ENCODE data around the gene OSBPL6.

Gene OSBPL6

DNA sequence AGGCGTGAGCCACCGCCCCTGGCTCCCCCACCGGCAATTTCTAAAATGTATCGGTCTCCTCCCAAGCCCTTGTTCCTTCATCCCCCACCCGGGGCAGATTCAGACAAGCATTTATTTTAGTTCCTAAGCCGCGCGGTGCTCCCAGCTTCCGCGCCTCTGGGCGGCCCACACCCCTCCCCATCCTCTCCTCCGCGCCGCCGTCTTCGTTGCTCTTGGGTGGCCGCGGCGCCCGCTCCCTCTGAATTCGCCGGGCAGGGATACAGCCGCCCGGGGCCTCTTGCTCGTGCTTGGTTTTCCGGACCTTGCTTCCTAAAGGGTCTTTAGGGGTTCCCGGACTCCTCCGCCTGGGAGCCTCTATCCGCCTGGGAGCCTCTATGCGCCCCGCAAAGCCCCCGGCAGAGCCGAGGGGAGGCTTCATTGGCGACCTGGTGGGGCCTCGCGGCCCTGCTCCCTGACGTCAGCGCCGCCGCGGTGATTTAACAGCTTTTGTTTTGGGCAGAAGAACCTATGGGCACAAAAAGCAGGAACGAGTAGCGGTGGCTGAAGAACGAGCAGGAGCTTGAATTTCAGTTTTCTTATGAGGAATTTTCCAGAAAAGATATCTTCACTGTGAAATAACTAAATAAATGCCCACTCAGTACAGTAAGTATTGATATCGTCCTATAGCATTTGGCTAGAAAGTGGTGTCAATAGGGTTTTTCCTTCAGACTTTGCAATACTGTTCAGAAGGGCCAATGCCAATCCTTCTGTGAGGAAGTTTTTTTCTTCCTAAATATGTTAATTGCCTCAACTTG, 219.4 kb downstream of the OSBPL6 start:
- Histone ChIP-seq H3K79me2 (ENCODE audit: insufficient read depth, low read depth) (peaks cover 25% of the 10 kb centered on the region; the same call in 1 of the 2 replicates), H3K9ac (peak overlapping the region; percentile 95), H4K20me1 (ENCODE audit: insufficient read depth) (no peaks in the 10 kb centered on the region), H3K4me2 (peak overlapping the region; percentile 87), H3K27me3 (ENCODE audit: insufficient read depth, low read depth) (no peaks in the 10 kb centered on the region), H3K4me3 (IDR thresholded peaks at IDR 0.05; ENCODE audit: insufficient read depth, low read depth, low read length) (peak overlapping the region; percentile 35), H3K27ac (peak overlapping the region; percentile 96), H3K4me1 (ENCODE audit: low read depth, poor library complexity, severe bottlenecking) (peaks cover 49% of the 10 kb centered on the region), H2AFZ (ENCODE audit: low read depth) (peak overlapping the region; percentile 56), H3K36me3 (ENCODE audit: insufficient read depth) (no peaks in the 10 kb centered on the region)
- TF ChIP-seq, protein P1, sequence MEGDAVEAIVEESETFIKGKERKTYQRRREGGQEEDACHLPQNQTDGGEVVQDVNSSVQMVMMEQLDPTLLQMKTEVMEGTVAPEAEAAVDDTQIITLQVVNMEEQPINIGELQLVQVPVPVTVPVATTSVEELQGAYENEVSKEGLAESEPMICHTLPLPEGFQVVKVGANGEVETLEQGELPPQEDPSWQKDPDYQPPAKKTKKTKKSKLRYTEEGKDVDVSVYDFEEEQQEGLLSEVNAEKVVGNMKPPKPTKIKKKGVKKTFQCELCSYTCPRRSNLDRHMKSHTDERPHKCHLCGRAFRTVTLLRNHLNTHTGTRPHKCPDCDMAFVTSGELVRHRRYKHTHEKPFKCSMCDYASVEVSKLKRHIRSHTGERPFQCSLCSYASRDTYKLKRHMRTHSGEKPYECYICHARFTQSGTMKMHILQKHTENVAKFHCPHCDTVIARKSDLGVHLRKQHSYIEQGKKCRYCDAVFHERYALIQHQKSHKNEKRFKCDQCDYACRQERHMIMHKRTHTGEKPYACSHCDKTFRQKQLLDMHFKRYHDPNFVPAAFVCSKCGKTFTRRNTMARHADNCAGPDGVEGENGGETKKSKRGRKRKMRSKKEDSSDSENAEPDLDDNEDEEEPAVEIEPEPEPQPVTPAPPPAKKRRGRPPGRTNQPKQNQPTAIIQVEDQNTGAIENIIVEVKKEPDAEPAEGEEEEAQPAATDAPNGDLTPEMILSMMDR (conservative IDR thresholded peaks at IDR 0.05; ENCODE audit: low read depth, low read length): no peak

- Histone ChIP-seq H3K9ac (peak overlapping the region; percentile 95), H3K4me2 (peak overlapping the region; percentile 87), H3K36me3 (ENCODE audit: insufficient read depth) (no peaks in the 10 kb centered on the region), H3K27ac (peak overlapping the region; percentile 96), H3K4me3 (IDR thresholded peaks at IDR 0.05; ENCODE audit: insufficient read depth, low read depth, low read length) (peak overlapping the region; percentile 35), H3K27me3 (ENCODE audit: insufficient read depth, low read depth) (no peaks in the 10 kb centered on the region), H3K79me2 (ENCODE audit: insufficient read depth, low read depth) (peaks cover 25% of the 10 kb centered on the region; the same call in 1 of the 2 replicates), H4K20me1 (ENCODE audit: insufficient read depth) (no peaks in the 10 kb centered on the region), H2AFZ (ENCODE audit: low read depth) (peak overlapping the region; percentile 56), H3K4me1 (ENCODE audit: low read depth, poor library complexity, severe bottlenecking) (peaks cover 54% of the 10 kb centered on the region)
- TF ChIP-seq, protein P1 (conservative IDR thresholded peaks at IDR 0.05; ENCODE audit: low read depth, low read length): peak; percentile 92
Measured at GRCh38 chr2:178414266-178415247, 220.2 kb downstream of the OSBPL6 start.

DNA sequence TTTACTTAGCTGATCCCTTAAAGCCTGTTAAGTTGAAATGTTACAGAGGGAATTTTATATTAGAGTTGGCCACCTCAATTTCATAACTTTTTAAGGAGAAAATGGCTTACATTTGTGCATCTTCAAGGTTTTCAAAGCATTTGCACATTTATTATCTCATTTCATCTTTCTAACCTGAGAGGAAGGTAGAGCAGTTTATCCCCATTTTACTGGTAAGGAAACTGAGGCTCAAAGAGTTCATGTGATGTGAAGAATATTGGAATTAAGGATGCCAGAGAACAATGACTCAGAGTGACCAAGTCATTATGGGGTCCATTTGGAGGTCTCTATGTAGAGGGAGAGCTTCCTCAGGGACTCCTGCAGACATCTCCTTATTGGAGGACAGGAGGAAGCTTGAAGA, 221.7 kb downstream of the OSBPL6 start:
- TF ChIP-seq, protein P1 (conservative IDR thresholded peaks at IDR 0.05; ENCODE audit: low read depth, low read length): no peak
- peaks cover 42% of the 10 kb centered on the region for H3K4me1 ChIP-seq (ENCODE audit: low read depth, poor library complexity, severe bottlenecking)
- H3K27me3 ChIP-seq (ENCODE audit: insufficient read depth, low read depth): no peaks in the 10 kb centered on the region
- H3K36me3 ChIP-seq (ENCODE audit: insufficient read depth): no peaks in the 10 kb centered on the region
- H3K4me3 ChIP-seq (IDR thresholded peaks at IDR 0.05; ENCODE audit: insufficient read depth, low read depth, low read length): no peak overlapping the region
- no peak overlapping the region for H3K9ac ChIP-seq
- peaks cover 34% of the 10 kb centered on the region; the same call in 1 of the 2 replicates for H3K79me2 ChIP-seq (ENCODE audit: insufficient read depth, low read depth)
- H4K20me1 ChIP-seq (ENCODE audit: insufficient read depth): no peaks in the 10 kb centered on the region
- no peak overlapping the region for H2AFZ ChIP-seq (ENCODE audit: low read depth)
- H3K27ac ChIP-seq: no peak overlapping the region
- H3K4me2 ChIP-seq: 0 out of 2 replicates have a peak overlapping the region, but pooled peaks have one; percentile 2

- Histone ChIP-seq H3K36me3 (ENCODE audit: insufficient read depth) (no peaks in the 10 kb centered on the region), H3K4me1 (ENCODE audit: low read depth, poor library complexity, severe bottlenecking) (peaks cover 27% of the 10 kb centered on the region), H3K4me2 (no peak overlapping the region), H3K27me3 (ENCODE audit: insufficient read depth, low read depth) (no peaks in the 10 kb centered on the region), H2AFZ (ENCODE audit: low read depth) (no peak overlapping the region), H3K9ac (no peak overlapping the region), H4K20me1 (ENCODE audit: insufficient read depth) (no peaks in the 10 kb centered on the region), H3K79me2 (ENCODE audit: insufficient read depth, low read depth) (peaks cover 41% of the 10 kb centered on the region; the same call in 1 of the 2 replicates), H3K27ac (no peak overlapping the region), H3K4me3 (IDR thresholded peaks at IDR 0.05; ENCODE audit: insufficient read depth, low read depth, low read length) (no peak overlapping the region)
- TF ChIP-seq, protein P1 (conservative IDR thresholded peaks at IDR 0.05; ENCODE audit: low read depth, low read length): no peak
Measured at GRCh38 chr2:178417916-178418315, 223.6 kb downstream of the OSBPL6 start.

Measured in KMS-11 (cell line).